ENCODE results near the gene EIF3L.

EIF3L gene

DNA sequence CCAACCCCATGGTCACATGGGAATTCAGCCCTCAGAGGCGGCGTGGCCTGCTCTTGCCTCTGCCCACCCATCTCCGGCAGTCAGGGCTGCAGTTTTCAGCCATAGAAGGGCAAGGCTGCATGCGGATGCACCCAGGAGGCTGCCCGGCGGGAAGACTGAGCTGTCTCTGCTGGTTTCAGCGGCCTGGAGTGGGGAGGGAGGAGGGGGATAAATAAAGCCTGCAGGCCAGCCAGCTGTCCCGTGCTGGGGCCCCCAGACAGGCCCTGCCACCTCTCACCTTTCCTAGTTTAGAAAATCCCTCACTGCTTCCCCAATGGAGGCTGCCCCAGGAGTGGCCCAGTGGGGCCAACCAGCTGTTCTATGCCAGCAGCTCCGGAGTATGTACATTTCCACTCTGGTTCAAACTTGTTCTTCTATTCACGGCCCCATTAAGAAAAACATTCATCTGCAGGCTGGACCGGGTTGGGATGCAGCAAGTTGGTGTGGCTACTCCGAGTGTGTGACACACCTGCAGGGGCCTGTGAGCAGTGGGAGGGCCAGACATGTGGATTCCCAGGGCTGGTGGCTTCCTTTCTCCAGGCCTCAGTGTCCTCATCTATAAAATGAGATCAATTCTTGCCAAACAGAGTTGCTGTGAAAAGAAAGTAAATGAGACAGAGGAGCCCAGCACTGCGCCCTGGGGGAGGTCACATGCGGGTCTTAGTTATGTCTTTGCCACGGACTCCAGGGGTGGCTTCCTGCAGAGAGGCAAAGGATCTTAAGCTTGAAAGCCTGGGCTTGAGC lies 61.9 kb downstream of the EIF3L start:
- 51% methylated on average over 15 of the region's 15 CpGs for WGBS
- Histone ChIP-seq H3K4me1 (ENCODE audit: insufficient read depth, low read length) (peaks cover 18% of the 10 kb centered on the region), H3K27me3 (ENCODE audit: insufficient read depth, low read length) (no peaks in the 10 kb centered on the region), H3K4me3 (ENCODE audit: low read length) (no peak overlapping the region), H3K27ac (ENCODE audit: low read depth, low read length) (peak overlapping the region; percentile 35; the same call in 1 of the 2 replicates), H3K9me3 (ENCODE audit: insufficient read depth, low read depth, low read length) (no peaks in the 10 kb centered on the region), H3K9ac (ENCODE audit: low read depth, low read length) (peak overlapping the region; percentile 28; the same call in 1 of the 2 replicates), H3K36me3 (ENCODE audit: insufficient read depth, low read length) (peaks cover 29% of the 10 kb centered on the region)

DNA sequence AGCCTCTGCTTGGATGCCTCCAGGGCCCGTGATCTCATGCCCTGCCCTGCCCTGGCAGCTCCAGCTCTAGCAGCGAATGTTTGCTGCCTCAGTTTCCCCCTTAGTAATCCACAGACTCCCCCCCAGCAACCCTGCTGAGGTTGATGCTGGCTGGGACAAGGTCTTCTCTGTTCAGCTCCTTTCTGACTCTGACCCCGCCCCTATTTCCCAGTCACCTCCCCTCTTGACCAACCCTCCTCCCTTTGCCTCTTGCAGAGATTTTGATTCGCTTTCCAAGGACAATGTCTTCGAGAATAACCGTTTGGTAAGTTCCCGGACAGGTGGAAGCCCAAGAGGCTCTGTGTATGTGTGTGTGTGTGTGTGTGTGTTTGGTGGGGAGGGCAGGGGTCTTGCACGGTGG lies 62.5 kb downstream of the EIF3L start:
- Histone ChIP-seq H3K9ac (ENCODE audit: low read depth, low read length) (no peak overlapping the region), H3K4me3 (ENCODE audit: low read length) (no peak overlapping the region), H3K27ac (ENCODE audit: low read depth, low read length) (no peak overlapping the region), H3K36me3 (ENCODE audit: insufficient read depth, low read length) (peaks cover 35% of the 10 kb centered on the region), H3K9me3 (ENCODE audit: insufficient read depth, low read depth, low read length) (no peaks in the 10 kb centered on the region), H3K4me1 (ENCODE audit: insufficient read depth, low read length) (peaks cover 18% of the 10 kb centered on the region), H3K27me3 (ENCODE audit: insufficient read depth, low read length) (no peaks in the 10 kb centered on the region)
- 82% methylated on average over 7 of the region's 8 CpGs for WGBS

DNA sequence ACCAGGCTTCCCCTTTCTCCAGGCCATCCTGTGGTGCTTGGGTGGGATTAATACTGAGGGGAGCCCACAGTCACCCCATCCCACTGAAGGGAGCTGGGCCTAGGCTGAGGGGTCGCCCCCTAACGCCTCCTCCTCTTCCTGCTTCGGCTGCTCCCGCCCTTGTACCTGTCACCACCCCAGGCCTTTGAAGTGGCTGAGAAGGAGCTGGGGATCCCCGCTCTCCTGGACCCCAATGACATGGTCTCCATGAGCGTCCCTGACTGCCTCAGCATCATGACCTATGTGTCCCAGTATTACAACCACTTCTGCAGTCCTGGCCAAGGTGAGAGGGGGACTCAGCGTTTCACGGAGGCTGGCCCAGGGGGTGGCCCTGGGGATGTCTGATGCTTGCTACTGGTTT lies 63.0 kb downstream of the EIF3L start:
- H3K9ac ChIP-seq (ENCODE audit: low read depth, low read length), result no peak overlapping the region
- 95% methylated on average over 8 of the region's 8 CpGs for WGBS

DNA sequence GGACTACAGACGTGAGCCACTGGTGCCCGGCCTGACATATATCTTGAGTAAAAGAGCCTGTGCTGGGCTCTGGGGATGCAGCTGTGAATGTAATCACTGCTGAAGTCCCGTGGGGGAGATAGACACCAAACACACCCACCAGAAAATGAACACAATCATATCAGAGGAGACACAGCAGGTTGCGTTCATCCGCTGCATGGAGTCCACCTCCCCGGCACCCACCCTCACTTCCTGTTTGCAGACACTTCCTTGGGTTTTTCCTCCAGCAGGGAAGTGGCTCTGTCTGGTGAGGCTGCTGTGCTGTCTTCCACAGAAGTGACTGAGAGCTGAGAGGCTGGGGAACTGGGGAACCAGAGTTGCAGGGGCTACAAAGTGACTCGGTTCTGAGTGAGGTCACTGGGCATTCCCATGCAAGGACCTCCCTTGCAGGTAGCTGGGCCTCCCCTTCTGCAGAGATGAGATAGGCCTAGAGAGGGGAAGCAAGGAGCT lies 64.1 kb downstream of the EIF3L start:
- H3K9me3 ChIP-seq (ENCODE audit: insufficient read depth, low read depth, low read length), result no peaks in the 10 kb centered on the region
- no peaks in the 10 kb centered on the region for H3K27me3 ChIP-seq (ENCODE audit: insufficient read depth, low read length)
- H3K36me3 ChIP-seq (ENCODE audit: insufficient read depth, low read length), result peaks cover 47% of the 10 kb centered on the region
- no peak overlapping the region for H3K9ac ChIP-seq (ENCODE audit: low read depth, low read length)
- H3K27ac ChIP-seq (ENCODE audit: low read depth, low read length), result no peak overlapping the region
- WGBS, result 90% methylated on average over 7 of the region's 7 CpGs
- H3K4me1 ChIP-seq (ENCODE audit: insufficient read depth, low read length), result peaks cover 18% of the 10 kb centered on the region
- no peak overlapping the region for H3K4me3 ChIP-seq (ENCODE audit: low read length)

More for the DNA sequence above, 63.0 kb downstream of the EIF3L start:
- Histone ChIP-seq H3K9me3 (ENCODE audit: insufficient read depth, low read depth, low read length) (no peaks in the 10 kb centered on the region), H3K27ac (ENCODE audit: low read depth, low read length) (no peak overlapping the region), H3K4me3 (ENCODE audit: low read length) (no peak overlapping the region), H3K4me1 (ENCODE audit: insufficient read depth, low read length) (peaks cover 18% of the 10 kb centered on the region), H3K27me3 (ENCODE audit: insufficient read depth, low read length) (no peaks in the 10 kb centered on the region), H3K36me3 (ENCODE audit: insufficient read depth, low read length) (peaks cover 37% of the 10 kb centered on the region)

DNA sequence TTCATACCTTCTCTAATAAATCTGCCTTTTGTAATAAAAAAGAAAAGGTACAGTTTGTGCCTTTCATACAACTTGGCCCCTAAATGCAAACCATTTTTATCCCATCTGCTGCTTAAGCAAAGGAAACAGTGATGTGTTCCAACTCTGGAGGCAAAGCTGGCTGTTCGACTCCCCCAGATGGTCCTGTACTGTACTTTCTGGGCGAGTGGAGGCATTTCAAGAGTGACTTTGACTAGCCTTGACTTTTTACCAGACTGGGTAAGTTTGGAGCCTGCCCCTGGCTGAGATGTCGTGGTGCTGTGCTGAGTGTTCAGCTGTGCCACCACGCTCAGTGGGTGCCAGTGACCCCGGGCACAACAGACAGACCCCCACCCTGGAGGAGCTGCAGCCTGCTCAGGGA lies 67.1 kb downstream of the EIF3L start:
- H3K27me3 ChIP-seq (ENCODE audit: insufficient read depth, low read length), result no peaks in the 10 kb centered on the region
- peaks cover 3% of the 10 kb centered on the region for H3K4me1 ChIP-seq (ENCODE audit: insufficient read depth, low read length)
- H3K36me3 ChIP-seq (ENCODE audit: insufficient read depth, low read length), result peaks cover 71% of the 10 kb centered on the region
- no peak overlapping the region for H3K4me3 ChIP-seq (ENCODE audit: low read length)
- H3K9ac ChIP-seq (ENCODE audit: low read depth, low read length), result no peak overlapping the region
- 96% methylated on average over 5 of the region's 5 CpGs for WGBS
- no peaks in the 10 kb centered on the region for H3K9me3 ChIP-seq (ENCODE audit: insufficient read depth, low read depth, low read length)
- H3K27ac ChIP-seq (ENCODE audit: low read depth, low read length), result no peak overlapping the region

DNA sequence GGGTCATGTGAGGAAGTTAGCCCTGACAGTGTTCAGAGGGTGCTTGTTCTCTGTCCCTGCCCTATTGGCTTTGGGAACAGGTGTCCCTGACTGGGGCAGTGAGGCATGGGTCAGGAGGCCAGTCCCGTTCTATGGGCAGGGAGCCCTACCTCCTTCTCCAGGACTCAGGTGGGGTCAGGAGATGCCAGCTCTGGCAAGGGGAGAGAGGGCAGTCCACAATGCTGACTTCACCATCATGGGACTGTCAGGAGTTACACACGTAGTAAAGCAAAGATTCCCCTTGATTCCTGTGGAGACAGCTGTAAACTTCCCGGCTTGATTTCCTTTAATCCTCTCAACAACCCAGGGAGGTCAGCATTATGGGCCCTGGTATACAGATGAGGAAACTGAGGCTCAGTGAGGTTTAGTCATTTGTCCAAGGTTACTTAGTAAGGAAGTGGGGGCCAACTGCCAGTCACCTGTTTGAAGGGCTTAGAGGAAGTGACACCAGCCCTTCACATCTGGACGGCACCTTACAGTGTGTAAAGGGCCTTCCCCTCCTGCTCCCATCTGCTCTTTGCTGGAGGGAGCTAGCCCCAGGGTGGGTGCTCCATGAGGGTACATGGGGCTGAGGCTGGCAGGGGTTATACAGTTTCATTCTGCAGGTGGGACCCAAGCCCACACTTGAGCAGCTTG lies 68.8 kb downstream of the EIF3L start:
- WGBS, result 91% methylated on average over 4 of the region's 4 CpGs
- Histone ChIP-seq H3K4me3 (ENCODE audit: low read length) (no peak overlapping the region), H3K9me3 (ENCODE audit: insufficient read depth, low read depth, low read length) (no peaks in the 10 kb centered on the region), H3K36me3 (ENCODE audit: insufficient read depth, low read length) (peaks cover 69% of the 10 kb centered on the region), H3K27ac (ENCODE audit: low read depth, low read length) (no peak overlapping the region), H3K9ac (ENCODE audit: low read depth, low read length) (no peak overlapping the region), H3K27me3 (ENCODE audit: insufficient read depth, low read length) (no peaks in the 10 kb centered on the region), H3K4me1 (ENCODE audit: insufficient read depth, low read length) (no peaks in the 10 kb centered on the region)

DNA sequence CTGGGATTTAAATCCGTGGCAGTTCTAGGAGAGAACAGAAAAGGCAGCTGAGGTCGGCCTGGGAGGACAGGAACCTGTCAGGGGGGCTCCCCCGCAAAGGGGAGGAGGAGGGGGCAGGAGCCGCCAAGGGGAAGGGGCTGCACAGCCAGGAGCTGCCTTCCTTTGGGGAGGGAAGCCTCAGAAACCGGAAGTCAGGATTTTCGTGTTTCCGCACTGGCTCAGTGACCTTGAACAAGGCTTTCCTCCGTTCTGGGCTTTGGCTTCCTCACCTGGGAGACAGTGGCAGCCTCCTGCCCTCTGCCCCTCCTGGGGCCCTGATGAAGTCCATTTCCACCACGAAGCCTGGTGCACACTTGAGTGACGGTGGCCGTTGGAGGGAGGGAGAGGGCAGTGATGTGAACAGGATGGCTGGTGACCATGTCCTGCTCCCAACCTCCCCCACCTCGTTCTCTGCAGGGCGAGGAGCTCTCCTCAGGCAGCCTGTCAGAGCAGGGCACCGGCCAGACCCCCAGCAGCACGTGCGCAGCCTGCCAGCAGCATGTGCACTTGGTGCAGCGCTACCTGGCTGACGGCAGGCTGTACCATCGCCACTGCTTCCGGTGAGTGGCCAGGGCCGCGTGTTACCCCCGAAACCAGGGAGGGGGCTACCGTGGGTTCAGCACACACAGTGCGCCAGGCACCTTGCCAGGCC lies 69.5 kb downstream of the EIF3L start:
- H3K9ac ChIP-seq (ENCODE audit: low read depth, low read length), result no peak overlapping the region
- H3K4me3 ChIP-seq (ENCODE audit: low read length), result no peak overlapping the region
- 94% methylated on average over 25 of the region's 25 CpGs for WGBS
- peaks cover 63% of the 10 kb centered on the region for H3K36me3 ChIP-seq (ENCODE audit: insufficient read depth, low read length)
- H3K27me3 ChIP-seq (ENCODE audit: insufficient read depth, low read length), result no peaks in the 10 kb centered on the region
- no peaks in the 10 kb centered on the region for H3K9me3 ChIP-seq (ENCODE audit: insufficient read depth, low read depth, low read length)
- no peaks in the 10 kb centered on the region for H3K4me1 ChIP-seq (ENCODE audit: insufficient read depth, low read length)
- no peak overlapping the region for H3K27ac ChIP-seq (ENCODE audit: low read depth, low read length)

DNA sequence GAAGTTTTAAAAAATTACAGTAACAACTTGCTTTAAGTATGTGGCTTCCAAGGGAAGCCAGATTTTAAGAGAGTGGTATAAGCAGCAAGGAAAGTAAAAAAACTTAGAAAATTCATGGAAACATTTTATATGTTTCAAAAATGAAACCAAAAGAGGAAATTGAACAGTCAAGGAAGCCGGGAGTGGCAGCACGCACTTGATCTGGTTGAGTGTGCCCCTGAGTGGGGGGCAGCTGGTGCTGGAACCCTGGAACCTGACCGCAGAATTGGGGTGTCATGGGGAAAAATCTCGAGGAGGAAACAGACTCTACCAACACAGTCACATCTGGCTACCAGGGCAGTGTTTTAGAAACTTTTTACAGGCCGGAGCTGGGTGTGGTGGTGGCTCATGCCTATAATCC lies 70.9 kb downstream of the EIF3L start:
- no peaks in the 10 kb centered on the region for H3K9me3 ChIP-seq (ENCODE audit: insufficient read depth, low read depth, low read length)

DNA sequence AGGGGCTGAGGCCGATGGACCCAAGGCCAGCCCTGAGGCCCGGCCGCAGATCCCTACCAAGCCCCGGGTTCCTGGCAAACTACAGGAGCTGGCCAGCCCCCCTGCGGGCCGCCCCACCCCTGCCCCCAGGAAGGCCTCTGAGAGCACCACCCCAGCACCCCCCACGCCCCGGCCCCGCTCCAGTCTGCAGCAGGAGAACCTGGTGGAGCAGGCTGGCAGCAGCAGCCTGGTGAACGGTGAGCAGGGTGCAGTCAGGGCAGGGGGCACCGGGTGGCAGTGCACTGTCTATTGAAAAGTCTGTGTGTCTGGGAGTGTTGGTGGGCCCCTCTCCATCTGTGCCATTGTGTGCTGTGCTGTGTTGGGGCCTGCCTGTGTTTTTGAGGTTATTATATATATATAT lies 73.0 kb downstream of the EIF3L start:
- WGBS, result 95% methylated on average over 11 of the region's 11 CpGs
- Histone ChIP-seq H3K27ac (ENCODE audit: low read depth, low read length) (no peak overlapping the region), H3K9me3 (ENCODE audit: insufficient read depth, low read depth, low read length) (no peaks in the 10 kb centered on the region), H3K4me1 (ENCODE audit: insufficient read depth, low read length) (no peaks in the 10 kb centered on the region), H3K9ac (ENCODE audit: low read depth, low read length) (no peak overlapping the region), H3K27me3 (ENCODE audit: insufficient read depth, low read length) (no peaks in the 10 kb centered on the region), H3K4me3 (ENCODE audit: low read length) (no peak overlapping the region), H3K36me3 (ENCODE audit: insufficient read depth, low read length) (peaks cover 65% of the 10 kb centered on the region)

More for the DNA sequence above, 70.9 kb downstream of the EIF3L start:
- Histone ChIP-seq H3K27me3 (ENCODE audit: insufficient read depth, low read length) (no peaks in the 10 kb centered on the region), H3K4me3 (ENCODE audit: low read length) (no peak overlapping the region), H3K4me1 (ENCODE audit: insufficient read depth, low read length) (no peaks in the 10 kb centered on the region), H3K9ac (ENCODE audit: low read depth, low read length) (no peak overlapping the region), H3K27ac (ENCODE audit: low read depth, low read length) (no peak overlapping the region), H3K36me3 (ENCODE audit: insufficient read depth, low read length) (peaks cover 62% of the 10 kb centered on the region)
- 95% methylated on average over 5 of the region's 5 CpGs for WGBS

DNA sequence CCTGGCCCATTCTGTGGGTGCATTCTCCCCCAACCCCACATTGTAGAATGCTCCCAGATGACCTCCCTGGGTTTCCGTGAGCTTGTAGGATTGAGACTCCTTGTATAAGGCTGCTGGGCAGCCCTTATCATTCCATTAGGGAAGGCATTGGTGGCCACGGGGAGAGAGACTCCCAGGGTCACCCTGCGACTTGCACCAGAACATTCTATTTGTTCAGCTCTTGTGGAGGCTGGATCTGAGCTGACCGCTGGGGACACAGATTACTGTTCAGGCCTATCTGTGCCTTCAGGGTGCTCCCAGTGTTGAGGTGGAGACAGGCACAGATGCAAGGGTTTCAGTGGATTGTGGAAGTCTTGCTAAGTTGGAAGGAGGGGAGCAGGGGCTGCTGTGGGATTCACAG lies 74.7 kb downstream of the EIF3L start:
- no peak overlapping the region for H3K27ac ChIP-seq (ENCODE audit: low read depth, low read length)
- no peaks in the 10 kb centered on the region for H3K27me3 ChIP-seq (ENCODE audit: insufficient read depth, low read length)
- no peak overlapping the region for H3K9ac ChIP-seq (ENCODE audit: low read depth, low read length)
- H3K9me3 ChIP-seq (ENCODE audit: insufficient read depth, low read depth, low read length), result no peaks in the 10 kb centered on the region
- H3K4me1 ChIP-seq (ENCODE audit: insufficient read depth, low read length), result no peaks in the 10 kb centered on the region
- no peak overlapping the region for H3K4me3 ChIP-seq (ENCODE audit: low read length)
- 92% methylated on average over 4 of the region's 4 CpGs for WGBS
- peaks cover 59% of the 10 kb centered on the region for H3K36me3 ChIP-seq (ENCODE audit: insufficient read depth, low read length)
